Ishikawa (cell line): Measurements from ENCODE around the gene PIWIL4.

ENCODE experiments used
- EP300 ChIP-seq: IDR thresholded peaks from 2 replicates; pipeline ENCODE4 v1.6.1; 2012; ENCODE audit warnings: borderline replicate concordance
- MAX ChIP-seq: IDR thresholded peaks from 2 replicates; pipeline ENCODE4 v1.6.1; 2012
- TAF1 ChIP-seq: IDR thresholded peaks from 2 replicates; pipeline ENCODE4 v1.6.1; 2012; ENCODE audit warnings: low read depth, mild to moderate bottlenecking
- TEAD4 ChIP-seq: IDR thresholded peaks from 2 replicates; pipeline ENCODE4 v1.6.1; 2012
- YY1 ChIP-seq: IDR thresholded peaks from 2 replicates; pipeline ENCODE4 v1.6.1; 2012; ENCODE audit warnings: low read depth
- ZBTB7A ChIP-seq: IDR thresholded peaks from 2 replicates; pipeline ENCODE4 v1.6.1; 2012; ENCODE audit warnings: low read depth

DNA sequence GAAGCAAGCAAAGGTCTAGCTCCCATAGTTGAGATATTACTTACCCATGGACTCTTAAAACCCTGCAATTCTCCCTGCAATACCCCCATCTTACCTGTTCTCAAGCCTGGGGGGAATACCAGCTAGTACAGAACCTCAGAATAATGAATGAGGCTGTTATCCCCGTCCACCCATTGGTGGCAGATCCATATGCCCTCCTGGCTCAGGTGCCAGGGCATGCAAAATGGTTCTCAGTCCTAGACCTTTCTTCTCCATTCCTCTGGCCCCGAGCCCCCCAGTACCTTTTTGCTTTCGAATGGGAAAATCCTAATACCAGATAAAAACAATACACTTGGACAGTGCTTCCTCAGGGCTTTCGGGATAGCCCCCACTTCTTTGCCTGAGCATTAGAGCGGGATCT lies 86.4 kb downstream of the PIWIL4 start:
- TF ChIP-seq ZBTB7A (no peak), EP300 (no peak), TEAD4 (no peak), TAF1 (no peak), YY1 (no peak), MAX (no peak)
